ENCODE data around the gene ZNF226. TPM values are rescaled to one million over a fixed set of nuclear protein-coding genes. Genes with fewer than 3 reads are reported as not detected.

ZNF226 gene
- total and polyA plus RNA-seq, 9 of the 15 experiments (the other 6 are each of a cell fraction or from before 2014, with no cell fraction given), result 6.2 to 19.4 (median 9.3) TPM

DNA sequence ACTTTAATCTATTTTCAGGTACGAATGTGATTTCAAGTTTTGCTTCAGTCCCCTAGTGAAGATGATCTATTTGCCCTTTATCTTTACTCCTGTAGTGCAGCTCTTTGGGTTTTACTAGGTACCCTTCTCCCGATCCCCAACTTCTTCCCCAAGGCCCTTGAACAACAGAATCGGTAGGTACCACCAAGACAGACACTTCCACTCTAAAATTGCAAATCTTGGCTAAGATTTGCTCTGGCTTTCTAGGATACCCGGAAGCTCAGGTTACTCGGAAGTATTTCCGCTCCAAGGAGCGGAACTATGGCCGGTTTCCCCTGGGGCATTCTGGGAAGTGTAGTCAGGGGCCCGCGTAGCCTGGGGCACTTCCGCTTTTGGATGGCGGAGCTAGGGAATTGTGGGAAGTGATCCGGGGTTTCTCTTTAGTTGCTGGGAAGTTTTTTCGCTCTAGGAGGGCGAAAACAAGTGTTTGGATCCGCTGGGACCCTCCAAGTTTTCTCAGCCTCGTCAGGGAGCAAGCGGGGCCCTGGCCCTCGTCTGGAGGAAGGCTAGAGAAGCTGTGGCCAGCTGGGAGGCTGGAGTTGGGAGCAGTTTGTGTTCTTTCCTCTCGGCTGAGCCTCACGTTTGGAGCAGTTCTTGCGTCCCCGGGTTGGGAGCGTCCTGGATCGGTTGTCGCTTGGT, 42.4 kb downstream of the ZNF226 start (continued):
- TF ChIP-seq ZNF431 (CRISPR knock-in tag; IDR thresholded peaks at IDR 0.05), result no peak
- no peak for TF ChIP-seq FOXA1 (IDR thresholded peaks at IDR 0.05; ENCODE audit: borderline replicate concordance)
- TF ChIP-seq, protein P1, sequence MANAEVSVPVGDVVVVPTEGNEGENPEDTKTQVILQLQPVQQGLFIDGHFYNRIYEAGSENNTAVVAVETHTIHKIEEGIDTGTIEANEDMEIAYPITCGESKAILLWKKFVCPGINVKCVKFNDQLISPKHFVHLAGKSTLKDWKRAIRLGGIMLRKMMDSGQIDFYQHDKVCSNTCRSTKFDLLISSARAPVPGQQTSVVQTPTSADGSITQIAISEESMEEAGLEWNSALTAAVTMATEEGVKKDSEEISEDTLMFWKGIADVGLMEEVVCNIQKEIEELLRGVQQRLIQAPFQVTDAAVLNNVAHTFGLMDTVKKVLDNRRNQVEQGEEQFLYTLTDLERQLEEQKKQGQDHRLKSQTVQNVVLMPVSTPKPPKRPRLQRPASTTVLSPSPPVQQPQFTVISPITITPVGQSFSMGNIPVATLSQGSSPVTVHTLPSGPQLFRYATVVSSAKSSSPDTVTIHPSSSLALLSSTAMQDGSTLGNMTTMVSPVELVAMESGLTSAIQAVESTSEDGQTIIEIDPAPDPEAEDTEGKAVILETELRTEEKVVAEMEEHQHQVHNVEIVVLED (CRISPR knock-in tag; IDR thresholded peaks at IDR 0.05), result no peak
- TF ChIP-seq TFAM (CRISPR knock-in tag; conservative IDR thresholded peaks at IDR 0.05), result no peak
- no peak for TF ChIP-seq SREBF2 (CRISPR knock-in tag; IDR thresholded peaks at IDR 0.05)
- no peak for TF ChIP-seq FUS (optimal IDR thresholded peaks at IDR 0.05; ENCODE audit: low read depth, low read length)
- TF ChIP-seq SIX5 (IDR thresholded peaks at IDR 0.05; ENCODE audit: borderline replicate concordance in 1 of 2, insufficient read depth in 1 of 2, low read depth in 1 of 2, low read length in 2 of 2), result peak; percentile 85 to 89
- TF ChIP-seq ZNF717 (CRISPR knock-in tag; IDR thresholded peaks at IDR 0.05), result no peak
- TF ChIP-seq, protein P2, sequence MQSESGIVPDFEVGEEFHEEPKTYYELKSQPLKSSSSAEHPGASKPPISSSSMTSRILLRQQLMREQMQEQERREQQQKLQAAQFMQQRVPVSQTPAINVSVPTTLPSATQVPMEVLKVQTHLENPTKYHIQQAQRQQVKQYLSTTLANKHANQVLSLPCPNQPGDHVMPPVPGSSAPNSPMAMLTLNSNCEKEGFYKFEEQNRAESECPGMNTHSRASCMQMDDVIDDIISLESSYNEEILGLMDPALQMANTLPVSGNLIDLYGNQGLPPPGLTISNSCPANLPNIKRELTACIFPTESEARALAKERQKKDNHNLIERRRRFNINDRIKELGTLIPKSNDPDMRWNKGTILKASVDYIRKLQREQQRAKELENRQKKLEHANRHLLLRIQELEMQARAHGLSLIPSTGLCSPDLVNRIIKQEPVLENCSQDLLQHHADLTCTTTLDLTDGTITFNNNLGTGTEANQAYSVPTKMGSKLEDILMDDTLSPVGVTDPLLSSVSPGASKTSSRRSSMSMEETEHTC (IDR thresholded peaks at IDR 0.05), result no peak
- TF ChIP-seq KDM5B (IDR thresholded peaks at IDR 0.05; ENCODE audit: insufficient replicate concordance, low read depth, low read length), result peak; percentile 63
- TF ChIP-seq ELF2 (CRISPR knock-in tag; IDR thresholded peaks at IDR 0.05), result peak; percentile 85
- TF ChIP-seq C11orf30 (IDR thresholded peaks at IDR 0.05; ENCODE audit: low read depth), result no peak
- no peak for TF ChIP-seq ZNF408 (CRISPR knock-in tag; IDR thresholded peaks at IDR 0.05; ENCODE audit: low read depth)
- no peak for TF ChIP-seq GATAD2B (IDR thresholded peaks at IDR 0.05; ENCODE audit: borderline replicate concordance)
- no peak for TF ChIP-seq KLF1 (tag; IDR thresholded peaks at IDR 0.05)
- TF ChIP-seq, protein P3, sequence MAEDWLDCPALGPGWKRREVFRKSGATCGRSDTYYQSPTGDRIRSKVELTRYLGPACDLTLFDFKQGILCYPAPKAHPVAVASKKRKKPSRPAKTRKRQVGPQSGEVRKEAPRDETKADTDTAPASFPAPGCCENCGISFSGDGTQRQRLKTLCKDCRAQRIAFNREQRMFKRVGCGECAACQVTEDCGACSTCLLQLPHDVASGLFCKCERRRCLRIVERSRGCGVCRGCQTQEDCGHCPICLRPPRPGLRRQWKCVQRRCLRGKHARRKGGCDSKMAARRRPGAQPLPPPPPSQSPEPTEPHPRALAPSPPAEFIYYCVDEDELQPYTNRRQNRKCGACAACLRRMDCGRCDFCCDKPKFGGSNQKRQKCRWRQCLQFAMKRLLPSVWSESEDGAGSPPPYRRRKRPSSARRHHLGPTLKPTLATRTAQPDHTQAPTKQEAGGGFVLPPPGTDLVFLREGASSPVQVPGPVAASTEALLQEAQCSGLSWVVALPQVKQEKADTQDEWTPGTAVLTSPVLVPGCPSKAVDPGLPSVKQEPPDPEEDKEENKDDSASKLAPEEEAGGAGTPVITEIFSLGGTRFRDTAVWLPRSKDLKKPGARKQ (CRISPR knock-in tag; IDR thresholded peaks at IDR 0.05), result no peak
- TF ChIP-seq U2AF1 (optimal IDR thresholded peaks at IDR 0.05; ENCODE audit: low read depth, low read length), result no peak
- TF ChIP-seq, protein P4, sequence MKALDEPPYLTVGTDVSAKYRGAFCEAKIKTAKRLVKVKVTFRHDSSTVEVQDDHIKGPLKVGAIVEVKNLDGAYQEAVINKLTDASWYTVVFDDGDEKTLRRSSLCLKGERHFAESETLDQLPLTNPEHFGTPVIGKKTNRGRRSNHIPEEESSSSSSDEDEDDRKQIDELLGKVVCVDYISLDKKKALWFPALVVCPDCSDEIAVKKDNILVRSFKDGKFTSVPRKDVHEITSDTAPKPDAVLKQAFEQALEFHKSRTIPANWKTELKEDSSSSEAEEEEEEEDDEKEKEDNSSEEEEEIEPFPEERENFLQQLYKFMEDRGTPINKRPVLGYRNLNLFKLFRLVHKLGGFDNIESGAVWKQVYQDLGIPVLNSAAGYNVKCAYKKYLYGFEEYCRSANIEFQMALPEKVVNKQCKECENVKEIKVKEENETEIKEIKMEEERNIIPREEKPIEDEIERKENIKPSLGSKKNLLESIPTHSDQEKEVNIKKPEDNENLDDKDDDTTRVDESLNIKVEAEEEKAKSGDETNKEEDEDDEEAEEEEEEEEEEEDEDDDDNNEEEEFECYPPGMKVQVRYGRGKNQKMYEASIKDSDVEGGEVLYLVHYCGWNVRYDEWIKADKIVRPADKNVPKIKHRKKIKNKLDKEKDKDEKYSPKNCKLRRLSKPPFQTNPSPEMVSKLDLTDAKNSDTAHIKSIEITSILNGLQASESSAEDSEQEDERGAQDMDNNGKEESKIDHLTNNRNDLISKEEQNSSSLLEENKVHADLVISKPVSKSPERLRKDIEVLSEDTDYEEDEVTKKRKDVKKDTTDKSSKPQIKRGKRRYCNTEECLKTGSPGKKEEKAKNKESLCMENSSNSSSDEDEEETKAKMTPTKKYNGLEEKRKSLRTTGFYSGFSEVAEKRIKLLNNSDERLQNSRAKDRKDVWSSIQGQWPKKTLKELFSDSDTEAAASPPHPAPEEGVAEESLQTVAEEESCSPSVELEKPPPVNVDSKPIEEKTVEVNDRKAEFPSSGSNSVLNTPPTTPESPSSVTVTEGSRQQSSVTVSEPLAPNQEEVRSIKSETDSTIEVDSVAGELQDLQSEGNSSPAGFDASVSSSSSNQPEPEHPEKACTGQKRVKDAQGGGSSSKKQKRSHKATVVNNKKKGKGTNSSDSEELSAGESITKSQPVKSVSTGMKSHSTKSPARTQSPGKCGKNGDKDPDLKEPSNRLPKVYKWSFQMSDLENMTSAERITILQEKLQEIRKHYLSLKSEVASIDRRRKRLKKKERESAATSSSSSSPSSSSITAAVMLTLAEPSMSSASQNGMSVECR (CRISPR knock-in tag; IDR thresholded peaks at IDR 0.05), result no peak
